HuH-7.5 (cell line): Measurements from ENCODE around the gene TNNC1.
A peak's percentile ranks its signal among the peaks of the same experiment; 100 is the strongest.

Experiments
- DNase-seq: peaks from one replicate; pipeline ENCODE4 v3.0.0; 2011; ENCODE audit warnings: low spot score

The TNNC1 gene

GRCh38 chr3:52458031-52458760 is 4.4 kb upstream of the TNNC1 start:
- no peak for DNase-seq

GRCh38 chr3:52456800-52457183 is 3.0 kb upstream of the TNNC1 start:
- DNase-seq: no peak

GRCh38 chr3:52456169-52456799 is 2.4 kb upstream of the TNNC1 start:
- no peak for DNase-seq

GRCh38 chr3:52455283-52456168 is 1.7 kb upstream of the TNNC1 start, which contains the start of gene NISCH:
Gene NISCH (plus strand): TSS chr3:52455604. CDS start chr3:52455642, 38 bp downstream.
- peak; percentile 66 for DNase-seq

- DNase-seq: no peak
Measured at GRCh38 chr3:52454938-52455282, 1.1 kb upstream of the TNNC1 start.

GRCh38 chr3:52454250-52454937 is 553 bp upstream of the TNNC1 start:
- DNase-seq: no peak

- no peak for DNase-seq
Measured at GRCh38 chr3:52452570-52453221, 1.1 kb downstream of the TNNC1 start.

GRCh38 chr3:52452126-52452525 is 1.7 kb downstream of the TNNC1 start:
- no peak for DNase-seq

- no peak for DNase-seq
Measured at GRCh38 chr3:52451237-52452083, 2.4 kb downstream of the TNNC1 start.

GRCh38 chr3:52450489-52451236 is 3.2 kb downstream of the TNNC1 start:
- DNase-seq: no peak

GRCh38 chr3:52447512-52448355 is 6.1 kb downstream of the TNNC1 start:
- DNase-seq: no peak

- DNase-seq: peak; percentile 39
Measured at GRCh38 chr3:52446631-52447511, 7.0 kb downstream of the TNNC1 start.

- DNase-seq: no peak
Measured at GRCh38 chr3:52446042-52446441, 7.8 kb downstream of the TNNC1 start.

- DNase-seq: peak; percentile 59
Measured at GRCh38 chr3:52444860-52445793, 8.7 kb downstream of the TNNC1 start, which contains the start of gene SEMA3G. Gene SEMA3G (minus strand): TSS chr3:52445103. CDS start chr3:52445027, 76 bp downstream.

GRCh38 chr3:52443791-52444687 is 9.8 kb downstream of the TNNC1 start:
- DNase-seq: no peak

GRCh38 chr3:52443268-52443610 is 10.6 kb downstream of the TNNC1 start:
- no peak for DNase-seq
